ENCODE results near the gene ANTXR2.

The ANTXR2 gene

GRCh38 chr4:79857811-79858210 lies 215.2 kb downstream of the ANTXR2 start:
- TF ChIP-seq, protein P1, sequence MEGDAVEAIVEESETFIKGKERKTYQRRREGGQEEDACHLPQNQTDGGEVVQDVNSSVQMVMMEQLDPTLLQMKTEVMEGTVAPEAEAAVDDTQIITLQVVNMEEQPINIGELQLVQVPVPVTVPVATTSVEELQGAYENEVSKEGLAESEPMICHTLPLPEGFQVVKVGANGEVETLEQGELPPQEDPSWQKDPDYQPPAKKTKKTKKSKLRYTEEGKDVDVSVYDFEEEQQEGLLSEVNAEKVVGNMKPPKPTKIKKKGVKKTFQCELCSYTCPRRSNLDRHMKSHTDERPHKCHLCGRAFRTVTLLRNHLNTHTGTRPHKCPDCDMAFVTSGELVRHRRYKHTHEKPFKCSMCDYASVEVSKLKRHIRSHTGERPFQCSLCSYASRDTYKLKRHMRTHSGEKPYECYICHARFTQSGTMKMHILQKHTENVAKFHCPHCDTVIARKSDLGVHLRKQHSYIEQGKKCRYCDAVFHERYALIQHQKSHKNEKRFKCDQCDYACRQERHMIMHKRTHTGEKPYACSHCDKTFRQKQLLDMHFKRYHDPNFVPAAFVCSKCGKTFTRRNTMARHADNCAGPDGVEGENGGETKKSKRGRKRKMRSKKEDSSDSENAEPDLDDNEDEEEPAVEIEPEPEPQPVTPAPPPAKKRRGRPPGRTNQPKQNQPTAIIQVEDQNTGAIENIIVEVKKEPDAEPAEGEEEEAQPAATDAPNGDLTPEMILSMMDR (IDR thresholded peaks at IDR 0.05; ENCODE audit: poor library complexity, severe bottlenecking): no peak

GRCh38 chr4:79856196-79856595 lies 216.8 kb downstream of the ANTXR2 start:
- no peak for ATAC-seq (ENCODE audit: low read depth)
- H3K27me3 ChIP-seq (ENCODE audit: insufficient read depth, poor library complexity, severe bottlenecking): no peaks in the 10 kb centered on the region

More at GRCh38 chr4:79857811-79858210, 215.2 kb downstream of the ANTXR2 start:
- Histone ChIP-seq H3K27me3 (ENCODE audit: insufficient read depth, poor library complexity, severe bottlenecking) (no peaks in the 10 kb centered on the region), H3K27ac (ENCODE audit: poor library complexity, severe bottlenecking) (no peak overlapping the region), H3K36me3 (ENCODE audit: low read depth) (no peaks in the 10 kb centered on the region), H3K9me3 (ENCODE audit: severe bottlenecking) (no peaks in the 10 kb centered on the region), H3K4me1 (ENCODE audit: insufficient read depth, poor library complexity, severe bottlenecking) (no peaks in the 10 kb centered on the region), H3K4me3 (ENCODE audit: severe bottlenecking) (no peak overlapping the region)
- no peak for ATAC-seq (ENCODE audit: low read depth)
- DNase-seq (ENCODE audit: low spot score): no peak

GRCh38 chr4:79854856-79855502 lies 218.1 kb downstream of the ANTXR2 start:
- Histone ChIP-seq H3K4me3 (ENCODE audit: severe bottlenecking) (no peak overlapping the region), H3K9me3 (ENCODE audit: severe bottlenecking) (peaks cover 2% of the 10 kb centered on the region), H3K4me1 (ENCODE audit: insufficient read depth, poor library complexity, severe bottlenecking) (peaks cover 6% of the 10 kb centered on the region), H3K27me3 (ENCODE audit: insufficient read depth, poor library complexity, severe bottlenecking) (no peaks in the 10 kb centered on the region), H3K27ac (ENCODE audit: poor library complexity, severe bottlenecking) (no peak overlapping the region), H3K36me3 (ENCODE audit: low read depth) (no peaks in the 10 kb centered on the region)
- TF ChIP-seq, protein P1 (IDR thresholded peaks at IDR 0.05; ENCODE audit: poor library complexity, severe bottlenecking): no peak
- ATAC-seq (ENCODE audit: low read depth) (no peak), DNase-seq (ENCODE audit: low spot score) (no peak)

More at GRCh38 chr4:79856196-79856595, 216.8 kb downstream of the ANTXR2 start:
- Histone ChIP-seq H3K4me1 (ENCODE audit: insufficient read depth, poor library complexity, severe bottlenecking) (peaks cover 6% of the 10 kb centered on the region), H3K4me3 (ENCODE audit: severe bottlenecking) (no peak overlapping the region), H3K27ac (ENCODE audit: poor library complexity, severe bottlenecking) (no peak overlapping the region), H3K36me3 (ENCODE audit: low read depth) (no peaks in the 10 kb centered on the region), H3K9me3 (ENCODE audit: severe bottlenecking) (peaks cover 2% of the 10 kb centered on the region)
- TF ChIP-seq, protein P1 (IDR thresholded peaks at IDR 0.05; ENCODE audit: poor library complexity, severe bottlenecking): no peak
- DNase-seq (ENCODE audit: low spot score): no peak

DNA sequence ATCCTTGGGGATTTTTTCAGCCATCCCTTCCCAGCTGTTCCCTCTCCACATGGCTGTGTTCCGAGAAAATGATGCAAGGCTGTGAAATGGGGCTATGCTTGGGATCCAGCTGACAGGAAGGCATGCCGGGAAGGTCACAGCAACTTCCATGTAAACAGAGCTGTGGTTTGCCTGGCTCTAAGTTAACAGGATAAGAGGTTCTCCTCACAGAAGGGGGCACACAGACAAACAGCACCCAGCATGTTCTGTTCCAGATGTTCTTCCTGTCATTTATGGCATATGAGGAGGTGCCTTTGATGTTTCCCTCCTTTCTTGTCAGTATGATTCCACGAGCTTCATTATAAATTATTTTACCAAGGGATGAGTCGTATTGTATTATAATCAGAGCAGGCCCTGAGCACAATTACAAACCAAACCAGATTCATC lies 220.7 kb downstream of the ANTXR2 start:
- TF ChIP-seq, protein P1 (IDR thresholded peaks at IDR 0.05; ENCODE audit: poor library complexity, severe bottlenecking): no peak
- Histone ChIP-seq H3K9me3 (ENCODE audit: severe bottlenecking) (peaks cover 2% of the 10 kb centered on the region), H3K27me3 (ENCODE audit: insufficient read depth, poor library complexity, severe bottlenecking) (no peaks in the 10 kb centered on the region), H3K4me1 (ENCODE audit: insufficient read depth, poor library complexity, severe bottlenecking) (peaks cover 6% of the 10 kb centered on the region), H3K27ac (ENCODE audit: poor library complexity, severe bottlenecking) (no peak overlapping the region), H3K36me3 (ENCODE audit: low read depth) (no peaks in the 10 kb centered on the region), H3K4me3 (ENCODE audit: severe bottlenecking) (no peak overlapping the region)
- DNase-seq (ENCODE audit: low spot score) (no peak), ATAC-seq (ENCODE audit: low read depth) (no peak)

DNA sequence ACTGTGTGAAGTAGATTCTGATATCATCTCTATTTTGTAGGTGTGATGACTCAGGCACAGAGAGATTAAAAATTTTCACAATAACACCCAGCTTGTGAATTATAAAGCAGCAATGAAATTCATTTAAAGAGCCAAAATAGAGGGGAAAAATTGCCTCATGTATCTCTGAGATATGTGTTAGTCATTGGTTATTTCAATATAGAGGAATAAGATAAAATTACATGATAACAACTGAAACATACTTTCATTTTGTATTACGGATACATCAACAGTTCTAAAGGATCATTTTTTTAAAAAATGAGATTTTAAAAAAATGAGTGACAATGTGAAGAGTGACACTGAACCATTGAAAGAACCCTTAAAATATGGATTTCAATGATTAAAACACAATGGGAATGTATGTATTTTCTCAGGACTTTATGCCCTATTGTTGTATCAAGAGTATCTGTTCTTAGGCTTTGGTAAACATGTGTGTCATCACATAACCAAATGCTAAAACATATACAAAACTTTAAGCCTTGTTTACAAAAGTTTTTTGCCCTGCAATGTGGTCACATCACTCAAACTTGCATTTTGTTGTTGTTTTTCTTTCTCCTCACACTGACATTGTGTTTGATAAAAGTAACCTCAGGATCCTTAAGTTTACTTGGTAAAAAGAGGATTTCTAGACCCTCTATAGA lies 221.3 kb downstream of the ANTXR2 start:
- TF ChIP-seq, protein P1 (IDR thresholded peaks at IDR 0.05; ENCODE audit: poor library complexity, severe bottlenecking): no peak
- Histone ChIP-seq H3K27ac (ENCODE audit: poor library complexity, severe bottlenecking) (no peak overlapping the region), H3K4me3 (ENCODE audit: severe bottlenecking) (no peak overlapping the region), H3K36me3 (ENCODE audit: low read depth) (no peaks in the 10 kb centered on the region), H3K9me3 (ENCODE audit: severe bottlenecking) (peaks cover 2% of the 10 kb centered on the region), H3K4me1 (ENCODE audit: insufficient read depth, poor library complexity, severe bottlenecking) (peaks cover 6% of the 10 kb centered on the region), H3K27me3 (ENCODE audit: insufficient read depth, poor library complexity, severe bottlenecking) (no peaks in the 10 kb centered on the region)
- 0 out of 3 replicates have a peak, but pooled peaks have one; percentile 21 for ATAC-seq (ENCODE audit: low read depth)
- DNase-seq (ENCODE audit: low spot score): no peak
